C1 segment of cervical spinal cord (tissue), 14 donors: ENCODE data around the gene ATAD3C.

Experiments
- DNase-seq, 14 donors: peaks; one replicate each; lab custom pipeline; 2025; lab: John Stamatoyannopoulos, UW

ATAD3C gene

DNA sequence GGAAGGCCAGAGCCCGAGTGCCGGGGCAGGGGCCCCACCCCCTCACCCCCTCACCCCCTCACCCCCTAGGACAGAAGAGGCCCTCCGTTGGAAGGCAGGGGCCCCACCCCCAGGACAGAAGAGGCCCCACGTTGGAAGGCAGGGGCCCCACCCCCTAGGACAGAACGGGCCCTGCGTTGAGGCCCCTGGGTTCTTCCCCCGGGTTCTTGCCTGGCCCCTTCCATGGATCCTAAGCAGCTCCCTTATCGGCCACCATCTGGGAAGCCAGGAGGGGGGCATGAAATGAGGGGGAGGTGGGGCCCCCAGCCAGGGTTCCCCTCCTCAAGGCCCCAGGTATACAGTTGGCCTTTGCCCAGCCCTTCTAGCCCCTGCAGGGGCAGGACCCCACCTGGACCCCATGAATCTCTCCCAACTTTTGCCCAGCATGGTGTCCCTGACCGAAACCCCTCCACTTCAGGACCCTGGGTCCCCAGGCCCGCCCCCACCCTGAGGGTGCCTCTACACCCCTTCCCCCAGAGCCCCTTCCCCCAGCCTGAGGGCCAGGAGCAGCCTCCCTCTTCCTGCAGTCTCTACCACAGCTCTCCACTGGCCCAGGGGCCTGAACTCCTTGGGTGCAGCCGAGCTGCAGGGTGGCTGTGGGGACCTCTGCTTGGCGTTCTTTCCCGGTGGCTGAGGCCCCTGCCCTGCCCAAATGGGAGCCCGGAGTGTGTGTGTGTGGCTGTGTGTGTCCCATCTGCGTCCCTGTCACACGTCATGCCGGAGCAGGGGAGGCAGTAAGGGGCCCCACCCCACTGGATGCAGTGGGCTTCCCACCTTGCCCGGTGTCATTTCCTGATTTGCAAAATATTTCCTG, 18.3 kb upstream of the ATAD3C start:
- peak in 2 of 14 donors; percentile 53 to 59 for DNase-seq

DNA sequence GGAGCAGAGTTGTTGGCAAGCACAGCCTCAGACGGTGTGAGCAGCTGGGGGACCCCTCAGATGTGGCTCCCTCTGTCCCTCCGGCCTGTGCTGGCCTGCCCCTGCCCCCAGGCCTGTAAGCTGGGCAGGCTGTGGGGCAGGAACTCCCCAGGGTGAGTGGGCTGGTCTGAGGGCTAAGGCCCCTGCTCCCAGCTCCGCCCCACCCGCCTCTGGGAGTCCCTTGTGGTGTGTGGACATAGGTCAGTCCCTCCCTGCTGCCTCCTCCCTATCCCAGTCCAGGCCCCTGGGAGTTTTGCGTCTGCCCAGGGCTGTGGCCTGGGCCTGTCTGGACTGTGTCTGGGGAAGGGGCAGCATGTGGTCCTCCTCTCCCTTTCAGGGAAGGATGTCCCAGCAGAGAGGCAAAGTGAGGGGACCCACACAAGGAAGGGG, 17.6 kb upstream of the ATAD3C start:
- DNase-seq: peak in 5 of 14 donors; percentile 40 to 67 (median 51)

DNA sequence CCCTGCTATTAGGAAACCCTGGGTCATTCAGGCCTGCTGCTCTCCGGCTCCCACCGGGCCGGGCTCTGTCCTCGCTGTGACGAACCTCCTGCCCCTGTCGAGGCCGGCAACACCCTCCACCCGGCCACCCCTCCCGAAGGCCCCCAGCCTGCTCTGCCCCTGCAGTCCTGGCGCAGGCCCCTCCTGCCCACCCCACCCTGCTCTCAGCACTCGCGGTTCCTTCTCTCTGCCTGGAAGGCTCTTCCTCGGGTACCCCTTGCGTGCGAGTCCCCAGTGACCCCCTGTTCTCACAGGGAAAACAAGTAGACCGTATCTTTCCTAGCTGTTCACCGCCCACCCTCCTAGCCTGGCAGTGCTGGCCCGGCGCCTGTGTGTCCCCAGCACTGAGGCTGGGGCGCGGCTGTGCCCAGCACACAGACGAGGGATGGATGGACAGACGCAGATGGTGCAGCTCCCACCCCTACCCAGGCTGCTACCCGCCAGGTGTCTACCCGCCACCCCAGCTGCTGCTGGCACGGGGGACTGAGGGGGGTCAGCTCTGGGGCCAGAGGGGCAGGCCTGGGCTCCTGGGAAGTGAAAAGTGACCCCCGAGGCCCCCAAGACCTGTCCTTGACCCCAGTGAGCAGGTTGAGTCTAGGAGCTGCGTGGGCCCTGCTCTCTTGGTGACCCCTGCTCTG, 17.1 kb upstream of the ATAD3C start:
- peak in 3 of 14 donors; percentile 50 to 60 (median 53) for DNase-seq

DNA sequence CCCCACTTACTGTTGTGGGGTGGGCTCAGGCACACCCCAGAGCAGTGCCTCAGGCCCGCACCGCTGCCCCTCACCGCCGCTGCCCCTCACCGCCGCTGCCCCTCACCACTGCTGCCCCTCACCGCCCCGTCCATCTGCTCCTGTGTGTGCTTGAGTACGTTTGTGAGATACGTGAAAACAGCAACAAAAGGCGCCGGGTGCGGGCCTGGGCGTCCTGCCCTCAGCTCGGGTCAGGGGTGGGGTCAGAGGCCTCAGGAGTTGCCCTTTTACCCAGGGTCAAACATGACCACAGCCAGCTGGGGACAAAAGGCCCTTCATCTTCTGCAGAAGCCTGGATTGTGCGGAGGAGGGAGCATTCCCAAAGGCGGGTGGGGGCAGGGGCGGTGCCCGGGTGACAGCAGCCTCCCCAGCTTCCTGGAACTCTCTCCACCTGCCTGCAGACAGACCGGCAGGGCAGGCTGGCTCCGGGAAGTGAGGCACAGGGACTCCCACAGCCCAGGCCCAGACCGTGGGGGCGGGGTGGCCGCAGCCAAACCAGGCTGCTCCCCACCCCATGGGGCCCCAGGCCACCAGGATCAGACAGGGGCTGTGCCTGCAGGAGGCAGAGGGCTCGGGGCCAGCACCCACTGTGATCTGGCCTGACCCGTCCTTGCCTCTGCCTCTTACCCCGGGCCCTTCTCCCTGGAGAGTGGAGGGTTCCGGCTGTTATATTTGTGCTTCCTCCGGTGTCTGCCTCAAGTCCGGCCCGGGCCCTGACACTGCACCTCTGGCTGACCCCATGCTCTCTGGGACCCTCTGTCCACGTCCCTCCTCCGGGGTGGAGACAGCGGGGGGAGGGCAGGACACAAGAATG, 16.3 kb upstream of the ATAD3C start:
- peak in 10 of 14 donors; percentile 46 to 92 (median 68) for DNase-seq

- peak in 5 of 14 donors; percentile 35 to 75 (median 58) for DNase-seq
Measured at GRCh38 chr1:1433804-1434130, 15.7 kb upstream of the ATAD3C start.

DNA sequence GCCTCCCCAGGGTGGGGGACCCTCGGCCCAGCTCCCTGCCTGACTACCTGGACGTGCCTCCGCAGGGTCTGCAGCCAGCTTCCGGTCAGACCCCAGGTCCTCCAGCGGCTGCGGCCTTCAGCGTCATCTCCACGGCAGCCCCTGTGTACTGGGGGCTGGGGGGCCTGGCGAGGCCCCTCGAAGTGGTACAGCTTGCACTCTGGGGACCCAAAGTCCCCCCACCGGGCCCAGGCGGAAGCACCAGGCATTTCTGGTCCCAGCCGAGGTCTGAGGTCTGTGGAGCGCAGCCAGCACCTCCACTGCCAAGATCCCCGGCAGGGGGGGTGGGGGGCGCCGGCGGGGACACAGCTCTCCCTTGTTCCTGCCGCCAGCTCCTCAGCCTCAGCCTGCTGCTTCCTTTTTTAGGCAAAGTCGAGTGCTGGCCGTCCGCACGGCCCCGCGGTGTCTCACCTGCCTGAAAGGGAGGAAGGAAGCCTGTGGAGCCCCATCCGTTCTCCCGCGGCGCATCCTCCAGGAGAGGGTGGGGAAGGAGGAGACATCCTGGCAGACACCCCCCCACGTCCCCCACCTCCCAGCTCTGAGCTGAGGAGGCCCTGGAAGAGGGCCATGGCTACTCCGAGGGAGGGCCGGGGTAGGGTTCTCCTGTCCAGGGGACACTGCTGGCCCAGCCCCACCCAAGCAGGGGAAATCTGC, 15.2 kb upstream of the ATAD3C start:
- DNase-seq: peak in 12 of 14 donors; percentile 14 to 81 (median 64)

DNA sequence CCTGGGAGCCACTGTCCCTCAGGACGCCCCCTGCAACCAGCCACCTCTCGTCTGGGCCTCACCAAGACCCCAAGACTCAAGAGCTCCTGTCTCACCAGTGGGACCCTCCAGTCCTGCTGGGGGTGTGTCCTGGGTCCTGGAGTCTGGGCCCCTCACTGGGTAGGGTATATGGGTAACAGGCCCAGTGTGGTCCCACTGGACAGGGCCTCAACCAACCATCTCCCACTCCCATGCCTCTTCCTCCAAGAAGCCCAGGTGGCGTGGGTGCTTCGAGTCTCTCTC, 14.7 kb upstream of the ATAD3C start:
- no peak for DNase-seq

DNA sequence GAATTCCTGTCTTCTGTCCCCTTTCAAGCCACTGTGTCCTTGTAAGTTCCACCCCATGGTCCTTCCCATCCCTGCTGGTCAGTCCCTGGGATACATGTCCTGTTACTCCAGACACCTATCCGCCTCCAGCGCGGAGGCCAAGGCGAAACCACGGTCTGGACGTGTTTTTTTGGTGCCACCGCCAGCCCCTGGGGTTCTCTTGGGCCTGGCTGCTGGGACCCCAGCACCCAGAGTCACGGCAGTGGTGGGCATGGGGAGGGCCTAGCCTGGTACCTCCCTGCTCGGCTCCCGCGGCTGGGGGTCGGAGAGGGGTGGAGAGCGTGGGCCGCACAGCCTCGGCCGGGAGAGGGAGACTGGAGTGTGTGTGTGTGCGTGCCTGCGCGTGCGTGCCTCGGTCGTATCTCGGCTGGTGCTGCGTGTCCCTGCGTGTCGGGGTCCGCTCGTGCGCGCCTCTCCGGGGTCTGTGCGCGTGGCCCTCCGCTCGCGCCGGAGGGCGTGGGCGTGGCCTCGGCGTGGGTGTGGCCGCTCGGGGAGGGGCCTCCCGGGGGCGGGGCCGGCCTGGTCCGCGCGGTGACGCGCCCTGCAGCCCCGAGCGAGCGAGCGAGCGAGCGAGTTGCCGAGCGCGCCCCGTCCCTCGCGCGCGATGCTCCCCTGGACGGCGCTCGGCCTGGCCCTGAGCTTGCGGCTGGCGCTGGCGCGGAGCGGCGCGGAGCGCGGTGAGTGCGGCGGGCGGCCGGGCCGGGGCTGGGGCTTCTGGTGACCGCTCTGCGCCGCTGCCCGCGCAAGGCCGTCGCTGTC, 14.2 kb upstream of the ATAD3C start, which contains the start of gene VWA1:
TSS of gene VWA1 (plus strand) at position 585 of the 798 bp plus-strand sequence. CDS start at position 644, 59 bp downstream.
- peak in 8 of 14 donors; percentile 32 to 78 (median 54) for DNase-seq

DNA sequence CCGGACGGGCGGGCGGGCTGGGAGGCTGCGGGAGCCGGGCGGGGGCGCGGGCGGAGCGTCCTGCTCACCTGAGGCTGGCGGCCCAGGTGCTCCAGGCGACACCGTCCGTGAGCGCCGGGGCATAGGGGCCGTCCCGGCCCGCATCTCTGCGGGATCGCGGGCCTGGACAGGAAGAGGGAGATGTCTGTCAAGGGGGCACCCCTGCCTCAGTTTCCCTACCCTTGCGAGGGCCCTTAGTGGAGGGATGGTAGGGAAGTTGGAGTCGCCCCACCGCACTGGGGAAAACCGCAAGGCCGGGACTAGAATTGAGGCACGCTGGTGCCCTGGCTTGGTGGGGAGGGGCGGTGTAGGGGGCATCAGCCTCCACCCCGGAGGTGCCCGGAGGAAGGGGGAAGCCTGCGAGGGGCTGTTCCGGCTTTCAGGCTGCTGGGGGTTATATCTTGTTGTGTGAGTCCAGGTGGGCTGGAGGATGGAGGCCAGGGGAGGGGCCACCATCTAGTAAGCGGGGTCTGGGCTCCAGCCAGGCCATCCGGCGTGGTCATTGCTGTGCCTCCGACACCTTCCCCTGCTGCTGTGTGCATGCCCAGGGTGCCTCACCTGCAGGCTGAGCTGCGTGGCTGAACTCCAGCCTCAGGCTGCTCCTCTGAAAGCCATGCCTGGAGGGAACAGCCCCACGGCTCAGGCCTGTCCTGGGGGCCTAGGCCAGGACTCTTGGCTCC, 13.4 kb upstream of the ATAD3C start:
- no peak for DNase-seq

GRCh38 chr1:1436630-1437032, 12.9 kb upstream of the ATAD3C start:
- DNase-seq: no peak

GRCh38 chr1:1437033-1437903, 12.2 kb upstream of the ATAD3C start:
- DNase-seq: no peak

DNA sequence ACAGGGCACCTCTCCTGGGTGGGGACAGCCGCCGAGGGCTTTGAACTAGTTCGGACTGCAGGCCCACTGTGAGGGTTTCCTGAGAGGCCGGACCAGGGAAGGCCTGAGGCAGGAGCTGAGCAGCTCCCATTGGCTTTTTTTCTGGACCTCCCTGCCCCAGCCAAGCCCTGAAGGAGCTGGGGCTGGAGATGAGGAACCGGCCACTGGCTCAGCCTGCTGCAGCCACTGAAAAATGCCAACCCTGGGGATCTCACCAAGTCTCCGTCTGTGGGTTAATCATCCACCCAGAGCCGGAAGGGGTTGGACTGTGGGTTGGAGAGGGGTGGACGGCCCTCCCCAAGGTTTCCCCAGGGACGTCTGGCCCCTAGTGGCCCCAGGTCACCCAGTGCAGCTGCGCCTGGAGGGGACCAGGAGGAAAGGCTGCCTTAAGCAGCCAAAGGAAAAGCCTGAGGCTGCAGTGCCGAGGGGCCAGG, 11.5 kb upstream of the ATAD3C start:
- no peak for DNase-seq

- DNase-seq: no peak
Measured at GRCh38 chr1:1438531-1439381, 10.7 kb upstream of the ATAD3C start.

DNA sequence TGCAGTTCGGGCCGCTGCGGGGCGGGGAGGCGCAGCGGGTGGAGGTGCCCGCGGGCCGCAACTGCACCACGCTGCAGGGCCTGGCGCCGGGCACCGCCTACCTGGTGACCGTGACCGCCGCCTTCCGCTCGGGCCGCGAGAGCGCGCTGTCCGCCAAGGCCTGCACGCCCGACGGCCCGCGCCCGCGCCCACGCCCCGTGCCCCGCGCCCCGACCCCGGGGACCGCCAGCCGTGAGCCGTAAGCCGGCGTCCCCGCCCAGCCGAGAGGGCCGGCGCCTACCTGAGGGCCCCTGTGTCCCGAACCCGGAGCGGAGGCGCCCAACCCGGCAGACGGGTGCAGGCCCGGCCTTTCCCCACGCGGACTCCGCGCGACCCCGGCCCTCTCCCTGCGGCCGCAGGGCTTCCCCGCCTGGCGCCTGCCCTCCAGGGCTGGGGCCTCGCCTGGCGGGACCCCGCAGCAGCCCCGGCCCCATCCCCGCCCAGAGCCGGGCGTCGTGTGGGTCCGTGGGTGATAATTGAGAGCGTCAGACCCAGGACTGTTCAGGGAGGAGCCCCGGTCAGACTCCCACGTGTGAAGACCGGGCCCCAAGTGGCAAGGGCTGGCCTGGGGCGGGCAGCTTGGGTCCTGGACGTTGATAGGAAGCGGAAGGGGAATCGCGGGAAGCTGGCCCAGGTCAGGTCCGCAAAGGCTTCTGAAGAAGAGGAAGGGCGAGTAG, 9.8 kb upstream of the ATAD3C start:
- no peak for DNase-seq

- DNase-seq: peak in 1 of 14 donors; percentile 28
Measured at GRCh38 chr1:1440262-1441001, 9.1 kb upstream of the ATAD3C start.
